ENCODE measurements around the gene ERC1.

Gene ERC1

GRCh38 chr12:1413930-1414329 is 422.9 kb downstream of the ERC1 start:
- ChIA-PET CTCF (no interaction called here), POLR2A (no interaction called here)
- TF ChIP-seq REST (tag by site-specific recombination; IDR thresholded peaks at IDR 0.05) (peak; percentile 66), ZFP41 (tag by site-specific recombination; IDR thresholded peaks at IDR 0.05; ENCODE audit: borderline replicate concordance) (no peak)
- Histone ChIP-seq H3K9me3 (ENCODE audit: control insufficient read depth, insufficient read depth, low read depth, low read length) (no peaks in the 10 kb centered on the region), H3K36me3 (ENCODE audit: control insufficient read depth in 2 of 2, insufficient read depth in 1 of 2, low read length in 2 of 2) (peaks cover 0 to 11% of the 10 kb centered on the region in 2 experiments; a peak in 1 of 3 replicates), H3K4me3 (ENCODE audit: low read depth, low read length) (no peak overlapping the region), H3K27ac (ENCODE audit: extremely low read depth, low read depth, low read length) (no peak overlapping the region), H3K4me1 (ENCODE audit: control insufficient read depth, insufficient read depth, low read length) (no peaks in the 10 kb centered on the region)

GRCh38 chr12:1418144-1418543 is 427.1 kb downstream of the ERC1 start:
- ChIA-PET CTCF (interaction anchor here (1.9 kb wide), 1 partner anchor 300 kb away, joined by 8 read pairs; no protein-coding TSS in a partner anchor), POLR2A (no interaction called here)
- Histone ChIP-seq H3K4me3 (ENCODE audit: low read depth, low read length) (no peak overlapping the region), H3K4me1 (ENCODE audit: control insufficient read depth, insufficient read depth, low read length) (no peaks in the 10 kb centered on the region), H3K27ac (ENCODE audit: extremely low read depth, low read depth, low read length) (no peak overlapping the region), H3K9me3 (ENCODE audit: control insufficient read depth, insufficient read depth, low read depth, low read length) (no peaks in the 10 kb centered on the region), H3K36me3 (ENCODE audit: control insufficient read depth in 2 of 2, insufficient read depth in 1 of 2, low read length in 2 of 2) (no peaks in the 10 kb centered on the region)
- TF ChIP-seq ZNF140 (tag by site-specific recombination; IDR thresholded peaks at IDR 0.05), result no peak
- TF ChIP-seq YY2 (tag by site-specific recombination; IDR thresholded peaks at IDR 0.05), result no peak
- no peak for TF ChIP-seq ZNF580 (tag by site-specific recombination; IDR thresholded peaks at IDR 0.05)
- TF ChIP-seq ZNF621 (tag by site-specific recombination; IDR thresholded peaks at IDR 0.05), result no peak
- no peak for TF ChIP-seq KLF9 (tag by site-specific recombination; IDR thresholded peaks at IDR 0.05; ENCODE audit: low read depth)
- no peak for TF ChIP-seq ZNF658 (tag by site-specific recombination; IDR thresholded peaks at IDR 0.05)
- no peak for TF ChIP-seq ZNF76 (tag by site-specific recombination; IDR thresholded peaks at IDR 0.05; ENCODE audit: borderline replicate concordance, low read depth)
- TF ChIP-seq KLF8 (tag by site-specific recombination; IDR thresholded peaks at IDR 0.05), result no peak
- no peak for TF ChIP-seq ZNF558 (tag by site-specific recombination; IDR thresholded peaks at IDR 0.05)
- TF ChIP-seq SCRT2 (tag by site-specific recombination; IDR thresholded peaks at IDR 0.05), result no peak
- TF ChIP-seq MYNN (tag by site-specific recombination; IDR thresholded peaks at IDR 0.05; ENCODE audit: borderline replicate concordance), result no peak
- no peak for TF ChIP-seq ZNF366 (tag by site-specific recombination; conservative IDR thresholded peaks at IDR 0.05)
- TF ChIP-seq ZNF423 (tag by site-specific recombination; IDR thresholded peaks at IDR 0.05), result no peak
- TF ChIP-seq ZNF155 (tag by site-specific recombination; IDR thresholded peaks at IDR 0.05), result no peak
- no peak for TF ChIP-seq ZNF692 (tag by site-specific recombination; IDR thresholded peaks at IDR 0.05)
- TF ChIP-seq ZBTB44 (tag by site-specific recombination; IDR thresholded peaks at IDR 0.05), result no peak
- no peak for TF ChIP-seq ZNF404 (tag by site-specific recombination; IDR thresholded peaks at IDR 0.05)
- TF ChIP-seq ZNF398 (tag by site-specific recombination; IDR thresholded peaks at IDR 0.05), result no peak
